Neural crest cell (in vitro differentiated cells): Measurements from ENCODE around the gene UBTD2. TPM values are rescaled to one million over a fixed set of nuclear protein-coding genes. Genes with fewer than 3 reads are reported as not detected.

Source experiments
- DNase-seq: peaks from one replicate; pipeline ENCODE4 v3.0.0; 2021; ENCODE audit warnings: low read depth, mixed read lengths, low spot score
- H3K27ac Mint-ChIP-seq: one replicate; pipeline ENCODE4 v1.8.0; 2021; ENCODE audit warnings: mild to moderate bottlenecking, mixed read lengths; ENCODE audit not compliant: unreplicated experiment
- H3K27me3 Mint-ChIP-seq: 2 replicates; pipeline ENCODE4 v1.8.0; 2021; ENCODE audit warnings: low read depth, mild to moderate bottlenecking, mixed read lengths
- H3K36me3 Mint-ChIP-seq: 2 replicates; pipeline ENCODE4 v1.8.0; 2021; ENCODE audit warnings: low read depth, mild to moderate bottlenecking, mixed read lengths
- H3K4me1 Mint-ChIP-seq: 2 replicates; pipeline ENCODE4 v1.8.0; 2021; ENCODE audit warnings: mixed read lengths
- H3K4me3 Mint-ChIP-seq: one replicate; pipeline ENCODE4 v1.8.0; 2021; ENCODE audit warnings: mild to moderate bottlenecking, mixed read lengths
- H3K9me3 Mint-ChIP-seq: 2 replicates; pipeline ENCODE4 v1.8.0; 2021; ENCODE audit warnings: mixed read lengths
- CTCF ChIP-seq: fragments of 200-600 bp; sonication (generic); conservative IDR thresholded peaks from 2 replicates; pipeline ENCODE4 v1.5.0; 2021; ENCODE audit warnings: antibody characterized with exemption, mild to moderate bottlenecking
- total RNA-seq: library from RNA; stranded (reverse); gene quantifications from 2 replicates; pipeline ENCODE4 v1.2.1, GENCODE V29; 2021

The UBTD2 gene
- total RNA-seq, 1 donor from 2014 or later: 74.0 TPM

DNA sequence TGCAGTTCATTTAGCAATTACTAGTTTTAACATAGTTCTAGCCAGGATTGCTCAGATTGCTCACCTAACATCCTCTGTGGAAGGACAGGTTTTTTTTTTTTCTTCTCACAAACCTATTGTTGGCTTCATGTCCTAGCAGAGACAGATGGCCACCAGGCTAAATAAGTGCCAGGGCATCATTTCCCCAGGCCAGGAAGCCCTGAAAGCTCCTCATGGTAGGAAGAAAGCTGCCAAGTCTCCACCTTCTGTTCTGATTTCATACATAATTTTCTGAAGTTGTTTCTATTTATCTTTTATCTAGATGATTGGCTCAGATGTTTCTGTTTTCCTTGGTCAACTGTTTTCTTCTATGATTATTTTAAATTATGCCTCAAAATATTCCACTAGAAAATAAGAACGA is 58.6 kb downstream of the UBTD2 start:
- Mint-ChIP-seq H3K36me3 (peaks cover 39% of the 10 kb centered on the region), H3K27ac (no peak overlapping the region), H3K27me3 (no peaks in the 10 kb centered on the region), H3K4me3 (no peak overlapping the region), H3K4me1 (peaks cover 16% of the 10 kb centered on the region), H3K9me3 (peaks cover 2% of the 10 kb centered on the region)
- DNase-seq: no peak
- no peak for TF ChIP-seq CTCF

DNA sequence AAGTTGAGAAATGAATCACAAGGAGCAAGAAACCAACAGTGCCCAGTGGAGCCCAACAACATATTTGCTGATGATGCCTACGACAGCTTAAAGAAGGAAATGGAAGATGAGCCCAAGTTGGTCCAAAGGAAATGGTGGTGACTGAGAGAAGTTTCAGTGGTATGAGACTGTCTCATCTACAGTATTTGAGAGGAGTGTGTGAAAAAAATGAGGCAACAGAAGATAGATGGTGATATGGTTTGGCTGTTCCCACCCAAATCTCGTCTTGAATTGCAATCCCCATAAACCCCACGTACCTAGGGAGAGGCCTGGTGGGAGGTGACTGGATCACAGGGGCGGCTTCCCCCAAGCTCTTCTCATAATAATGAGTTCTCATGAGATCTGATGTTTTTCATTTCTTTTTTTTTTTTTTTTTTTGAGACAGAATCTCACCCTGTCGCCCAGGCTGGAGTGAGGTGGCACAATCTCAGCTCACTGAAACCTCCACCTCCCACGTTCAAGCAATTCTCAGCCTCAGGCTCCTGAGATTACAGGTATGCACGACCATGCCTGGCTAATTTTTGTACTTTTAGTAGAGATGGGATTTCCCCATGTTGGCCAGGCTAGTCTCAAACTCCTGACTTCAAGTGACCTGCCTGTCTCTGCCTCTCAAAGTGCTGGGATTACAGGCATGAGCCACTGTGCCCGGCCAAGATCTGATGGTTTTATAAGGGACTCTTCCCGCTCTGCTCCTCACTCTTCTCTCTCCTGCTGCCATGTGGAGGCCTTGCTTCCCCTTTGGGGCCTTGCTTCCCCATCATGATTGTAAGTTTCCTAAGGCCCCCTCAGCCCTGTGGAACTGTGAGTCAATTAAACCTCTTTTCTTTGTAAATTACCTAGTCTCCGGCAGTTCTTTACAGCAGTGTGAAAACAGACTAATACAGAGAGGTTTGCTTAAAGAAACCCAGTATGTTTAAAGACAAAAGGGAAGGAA is 59.4 kb downstream of the UBTD2 start:
- TF ChIP-seq CTCF: no peak
- no peak for DNase-seq
- no peaks in the 10 kb centered on the region for H3K27me3 Mint-ChIP-seq
- peaks cover 5% of the 10 kb centered on the region for H3K9me3 Mint-ChIP-seq
- H3K36me3 Mint-ChIP-seq: peaks cover 46% of the 10 kb centered on the region
- H3K27ac Mint-ChIP-seq: no peak overlapping the region
- no peak overlapping the region for H3K4me3 Mint-ChIP-seq
- H3K4me1 Mint-ChIP-seq: peaks cover 16% of the 10 kb centered on the region

DNA sequence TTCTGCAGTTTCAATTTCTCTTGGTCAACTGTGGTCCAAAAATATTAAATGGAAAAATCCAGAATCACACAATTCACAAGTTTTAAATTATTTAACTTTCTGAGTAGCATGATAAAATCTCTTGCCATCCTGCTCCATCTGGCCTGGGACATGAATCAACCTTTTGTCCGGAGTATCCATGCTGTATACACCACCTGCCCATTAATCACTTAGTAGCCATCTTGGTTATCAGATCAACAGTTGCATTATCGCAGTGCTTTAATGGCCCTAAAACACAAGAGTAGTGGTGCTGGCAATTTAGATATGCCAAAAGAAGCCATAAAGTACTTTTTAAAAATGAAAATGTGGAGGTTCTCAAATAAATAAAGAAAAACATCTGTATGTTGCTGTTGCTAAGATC is 64.3 kb downstream of the UBTD2 start:
- peaks cover 64% of the 10 kb centered on the region for H3K36me3 Mint-ChIP-seq

DNA sequence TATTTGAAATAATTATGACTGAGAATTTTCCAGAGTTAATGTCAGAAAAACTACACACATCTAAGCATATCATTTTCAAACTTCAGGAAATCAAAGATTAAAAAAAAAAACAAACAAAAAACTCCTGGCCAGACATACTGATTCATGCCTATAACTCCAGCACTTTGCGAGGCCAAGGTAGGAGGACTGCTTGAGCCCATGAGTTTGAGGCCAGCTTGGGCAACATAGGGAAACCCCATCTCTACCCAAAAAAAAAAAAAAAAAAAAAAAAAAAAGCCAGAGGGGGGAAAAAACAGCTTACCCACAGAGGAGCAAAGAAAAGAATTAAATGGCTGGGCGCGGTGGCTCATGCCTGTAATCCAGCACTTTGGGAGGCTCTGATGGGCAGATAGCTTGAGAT is 67.2 kb downstream of the UBTD2 start:
- Mint-ChIP-seq H3K27me3 (no peaks in the 10 kb centered on the region), H3K36me3 (peaks cover 56% of the 10 kb centered on the region), H3K27ac (no peak overlapping the region)

More for the DNA sequence above, 64.3 kb downstream of the UBTD2 start:
- Mint-ChIP-seq H3K9me3 (peaks cover 5% of the 10 kb centered on the region), H3K4me3 (no peak overlapping the region), H3K4me1 (peaks cover 9% of the 10 kb centered on the region), H3K27ac (no peak overlapping the region), H3K27me3 (no peaks in the 10 kb centered on the region)
- TF ChIP-seq CTCF: no peak
- no peak for DNase-seq

GRCh38 chr5:172213126-172213525 is 70.4 kb downstream of the UBTD2 start:
- peaks cover 33% of the 10 kb centered on the region for H3K36me3 Mint-ChIP-seq
- H3K27ac Mint-ChIP-seq: no peak overlapping the region
- TF ChIP-seq CTCF: no peak
- H3K4me3 Mint-ChIP-seq: no peak overlapping the region
- DNase-seq: no peak
- no peaks in the 10 kb centered on the region for H3K9me3 Mint-ChIP-seq
- H3K4me1 Mint-ChIP-seq: peaks cover 4% of the 10 kb centered on the region
- no peaks in the 10 kb centered on the region for H3K27me3 Mint-ChIP-seq

More for the DNA sequence above, 67.2 kb downstream of the UBTD2 start:
- Mint-ChIP-seq H3K4me3 (no peak overlapping the region), H3K4me1 (peaks cover 4% of the 10 kb centered on the region), H3K9me3 (peaks cover 5% of the 10 kb centered on the region)
- TF ChIP-seq CTCF: no peak
- no peak for DNase-seq
